Measurements from ENCODE around the gene SERAC1. TPM values are rescaled to one million over a fixed set of nuclear protein-coding genes. Genes with fewer than 3 reads are reported as not detected.

The SERAC1 gene
- polyA plus RNA-seq, 3 donors = 4.3 to 5.1 (median 4.4) TPM

DNA sequence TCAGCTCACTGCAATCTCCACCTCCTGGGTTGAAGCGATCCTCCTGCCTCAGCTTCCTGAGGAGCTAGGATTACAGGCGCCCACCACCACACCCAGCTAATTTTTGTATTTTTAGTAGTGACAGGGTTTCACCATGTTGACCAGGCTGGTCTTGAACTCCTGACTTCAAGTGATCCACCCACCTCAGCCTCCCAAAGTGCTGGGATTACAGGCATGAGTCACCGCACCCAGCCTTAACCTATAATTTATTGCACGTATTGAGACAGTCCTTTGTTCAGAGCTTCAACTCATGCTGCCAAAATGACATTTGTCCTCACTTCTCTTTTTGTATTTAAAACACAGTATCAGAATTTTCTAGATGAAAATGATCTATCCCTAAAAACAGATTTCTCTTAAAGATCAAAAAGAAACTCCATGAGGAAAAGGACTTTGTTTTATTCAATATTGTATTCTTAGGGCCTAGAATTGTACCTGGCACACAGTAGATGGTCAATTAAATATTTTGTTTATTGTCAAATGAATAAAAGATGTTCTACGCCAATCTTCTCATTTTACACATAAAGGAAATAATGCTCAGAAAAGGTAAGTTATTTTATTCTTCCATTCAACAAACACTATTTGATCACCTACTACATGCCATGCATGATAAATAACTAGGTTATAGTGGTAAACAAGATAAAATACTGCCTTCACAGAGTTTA, 10.8 kb downstream of the SERAC1 start:
- Histone ChIP-seq H3K4me2 (replicated peaks; ENCODE audit: extremely low read depth, low read length, poor library complexity, severe bottlenecking) (no peak overlapping the region), H3K27ac (ENCODE audit: low read depth in 1 of 2, low read length in 2 of 2) (peak overlapping the region in 1 of 2 donors; percentile 36), H3K36me3 (replicated peaks in 1 of 2; ENCODE audit: control insufficient read depth in 1 of 2, insufficient read depth in 2 of 2, low read length in 2 of 2) (peaks cover 18 to 26% of the 10 kb centered on the region in 2 donors), H3K27me3 (ENCODE audit: control insufficient read depth in 2 of 2, insufficient read depth in 2 of 2, low read length in 2 of 2) (no peaks in the 10 kb centered on the region), H4K20me1 (ENCODE audit: insufficient read depth, low read length) (no peaks in the 10 kb centered on the region), H3K9ac (ENCODE audit: insufficient read depth, low read length, poor library complexity, severe bottlenecking) (no peak overlapping the region), H3K79me2 (ENCODE audit: insufficient read depth, low read length) (no peaks in the 10 kb centered on the region), H3K4me1 (ENCODE audit: control insufficient read depth in 1 of 2, insufficient read depth in 2 of 2, low read length in 2 of 2) (peaks cover 7 to 19% of the 10 kb centered on the region in 2 donors), H3K9me3 (replicated peaks in 1 of 2; ENCODE audit: control insufficient read depth in 1 of 2, insufficient read depth in 1 of 2, low read length in 2 of 2) (no peaks in the 10 kb centered on the region), H2AFZ (ENCODE audit: insufficient read depth, low read depth, low read length, poor library complexity, severe bottlenecking) (no peak overlapping the region), H3K4me3 (replicated peaks in 1 of 3; ENCODE audit: low read depth in 2 of 3, low read length in 3 of 3) (no peak overlapping the region)
- Mint-ChIP-seq H3K4me1 (peaks cover 26% of the 10 kb centered on the region), H3K36me3 (peaks cover 15 to 32% of the 10 kb centered on the region in 2 donors), H3K27ac (peak overlapping the region in 6 of 7 donors; percentile 33 to 83 (median 62)), H3K4me3 (no peak overlapping the region), H3K9me3 (no peaks in the 10 kb centered on the region), H3K27me3 (ENCODE audit: low read depth in 3 of 3) (peaks cover 0 to 2% (median 0%) of the 10 kb centered on the region in 3 donors)
- TF ChIP-seq, protein P1, sequence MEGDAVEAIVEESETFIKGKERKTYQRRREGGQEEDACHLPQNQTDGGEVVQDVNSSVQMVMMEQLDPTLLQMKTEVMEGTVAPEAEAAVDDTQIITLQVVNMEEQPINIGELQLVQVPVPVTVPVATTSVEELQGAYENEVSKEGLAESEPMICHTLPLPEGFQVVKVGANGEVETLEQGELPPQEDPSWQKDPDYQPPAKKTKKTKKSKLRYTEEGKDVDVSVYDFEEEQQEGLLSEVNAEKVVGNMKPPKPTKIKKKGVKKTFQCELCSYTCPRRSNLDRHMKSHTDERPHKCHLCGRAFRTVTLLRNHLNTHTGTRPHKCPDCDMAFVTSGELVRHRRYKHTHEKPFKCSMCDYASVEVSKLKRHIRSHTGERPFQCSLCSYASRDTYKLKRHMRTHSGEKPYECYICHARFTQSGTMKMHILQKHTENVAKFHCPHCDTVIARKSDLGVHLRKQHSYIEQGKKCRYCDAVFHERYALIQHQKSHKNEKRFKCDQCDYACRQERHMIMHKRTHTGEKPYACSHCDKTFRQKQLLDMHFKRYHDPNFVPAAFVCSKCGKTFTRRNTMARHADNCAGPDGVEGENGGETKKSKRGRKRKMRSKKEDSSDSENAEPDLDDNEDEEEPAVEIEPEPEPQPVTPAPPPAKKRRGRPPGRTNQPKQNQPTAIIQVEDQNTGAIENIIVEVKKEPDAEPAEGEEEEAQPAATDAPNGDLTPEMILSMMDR (IDR thresholded peaks at IDR 0.05) = no peak
- WGBS (ENCODE audit: insufficient coverage) = no CpG with 5 or more reads among the region's 5 CpGs
- intact Hi-C loops (cut with micrococcal nuclease) = no loop called here
- no peak for DNase-seq

DNA sequence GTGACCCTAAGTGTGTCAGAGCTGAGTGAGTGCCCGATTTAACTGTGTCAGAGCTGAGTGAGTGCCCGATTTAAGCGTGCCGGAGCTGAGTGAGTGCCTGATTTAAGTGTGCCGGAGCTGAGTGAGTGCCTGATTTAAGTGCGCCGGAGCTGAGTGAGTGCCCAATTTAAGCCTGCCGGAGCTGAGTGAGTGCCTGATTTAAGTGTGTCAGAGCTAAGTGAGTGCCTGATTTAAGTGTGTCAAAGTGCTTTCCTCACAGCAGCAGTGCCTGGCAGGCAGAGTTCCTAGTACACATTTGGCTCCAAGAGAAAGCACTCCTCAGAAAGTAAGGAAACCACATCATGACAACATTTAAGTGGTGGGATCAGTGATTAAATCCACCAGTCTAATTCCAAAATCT, 13.2 kb downstream of the SERAC1 start:
- H3K9me3 Mint-ChIP-seq = no peaks in the 10 kb centered on the region
- H3K36me3 ChIP-seq (replicated peaks in 1 of 2; ENCODE audit: control insufficient read depth in 1 of 2, insufficient read depth in 2 of 2, low read length in 2 of 2) = peaks cover 34 to 38% of the 10 kb centered on the region in 2 donors
- WGBS (ENCODE audit: insufficient coverage) = 93% methylated on average over 8 of the region's 8 CpGs
- no peaks in the 10 kb centered on the region for H3K9me3 ChIP-seq (replicated peaks in 1 of 2; ENCODE audit: control insufficient read depth in 1 of 2, insufficient read depth in 1 of 2, low read length in 2 of 2)
- peaks cover 7 to 11% of the 10 kb centered on the region in 2 donors for H3K4me1 ChIP-seq (ENCODE audit: control insufficient read depth in 1 of 2, insufficient read depth in 2 of 2, low read length in 2 of 2)
- H2AFZ ChIP-seq (ENCODE audit: insufficient read depth, low read depth, low read length, poor library complexity, severe bottlenecking) = no peak overlapping the region
- H3K4me3 ChIP-seq (replicated peaks in 1 of 3; ENCODE audit: low read depth in 2 of 3, low read length in 3 of 3) = no peak overlapping the region
- no peaks in the 10 kb centered on the region for H3K79me2 ChIP-seq (ENCODE audit: insufficient read depth, low read length)
- H3K27me3 ChIP-seq (ENCODE audit: control insufficient read depth in 2 of 2, insufficient read depth in 2 of 2, low read length in 2 of 2) = no peaks in the 10 kb centered on the region
- peaks cover 16% of the 10 kb centered on the region for H3K4me1 Mint-ChIP-seq
- H4K20me1 ChIP-seq (ENCODE audit: insufficient read depth, low read length) = no peaks in the 10 kb centered on the region
- no peak overlapping the region for H3K27ac ChIP-seq (ENCODE audit: low read depth in 1 of 2, low read length in 2 of 2)
- peaks cover 17 to 48% of the 10 kb centered on the region in 2 donors for H3K36me3 Mint-ChIP-seq
- H3K27ac Mint-ChIP-seq = peak overlapping the region in 2 of 7 donors; percentile 38 to 41
- no peak overlapping the region for H3K4me3 Mint-ChIP-seq
- H3K9ac ChIP-seq (ENCODE audit: insufficient read depth, low read length, poor library complexity, severe bottlenecking) = no peak overlapping the region
- peaks cover 0 to 2% (median 0%) of the 10 kb centered on the region in 3 donors for H3K27me3 Mint-ChIP-seq (ENCODE audit: low read depth in 3 of 3)
- intact Hi-C loops (cut with micrococcal nuclease) = no loop called here
- TF ChIP-seq, protein P1 (IDR thresholded peaks at IDR 0.05) = no peak
- no peak for DNase-seq
- H3K4me2 ChIP-seq (replicated peaks; ENCODE audit: extremely low read depth, low read length, poor library complexity, severe bottlenecking) = no peak overlapping the region

Data from CD14-positive monocyte (primary cell).